ENCODE data around the gene RPS6KB2.

The RPS6KB2 gene

DNA sequence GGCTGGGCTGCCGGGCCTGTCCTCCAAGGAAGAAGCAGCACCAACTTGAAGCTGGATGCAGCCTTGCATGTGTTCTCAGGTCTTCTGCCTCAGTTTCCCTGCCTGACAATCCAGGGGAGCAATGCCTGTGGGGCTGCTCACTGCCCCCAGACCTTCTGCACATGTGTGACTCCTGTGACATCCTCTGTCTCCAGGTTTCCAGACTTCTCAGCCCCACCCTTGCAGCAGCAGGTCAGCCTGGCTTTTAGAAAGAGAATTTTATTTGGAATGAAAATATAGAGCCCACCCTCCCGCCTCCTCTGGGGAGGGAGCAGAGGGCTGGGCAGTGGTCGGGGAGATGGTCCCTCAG is 9.5 kb downstream of the RPS6KB2 start:
- intact Hi-C loops (cut with DNase I; ENCODE audit: low total_unique reads), result no loop called here
- Histone ChIP-seq H3K27ac (peak overlapping the region in 1 of 2 donors; percentile 71), H3K4me3 (no peak overlapping the region), H3K36me3 (peaks cover 7 to 95% (median 73%) of the 10 kb centered on the region in 3 donors), H3K4me1 (peaks cover 0 to 56% (median 37%) of the 10 kb centered on the region in 4 donors), H3K9me3 (no peaks in the 10 kb centered on the region), H3K27me3 (no peaks in the 10 kb centered on the region)
- no peak for DNase-seq
- TF ChIP-seq, protein P1, sequence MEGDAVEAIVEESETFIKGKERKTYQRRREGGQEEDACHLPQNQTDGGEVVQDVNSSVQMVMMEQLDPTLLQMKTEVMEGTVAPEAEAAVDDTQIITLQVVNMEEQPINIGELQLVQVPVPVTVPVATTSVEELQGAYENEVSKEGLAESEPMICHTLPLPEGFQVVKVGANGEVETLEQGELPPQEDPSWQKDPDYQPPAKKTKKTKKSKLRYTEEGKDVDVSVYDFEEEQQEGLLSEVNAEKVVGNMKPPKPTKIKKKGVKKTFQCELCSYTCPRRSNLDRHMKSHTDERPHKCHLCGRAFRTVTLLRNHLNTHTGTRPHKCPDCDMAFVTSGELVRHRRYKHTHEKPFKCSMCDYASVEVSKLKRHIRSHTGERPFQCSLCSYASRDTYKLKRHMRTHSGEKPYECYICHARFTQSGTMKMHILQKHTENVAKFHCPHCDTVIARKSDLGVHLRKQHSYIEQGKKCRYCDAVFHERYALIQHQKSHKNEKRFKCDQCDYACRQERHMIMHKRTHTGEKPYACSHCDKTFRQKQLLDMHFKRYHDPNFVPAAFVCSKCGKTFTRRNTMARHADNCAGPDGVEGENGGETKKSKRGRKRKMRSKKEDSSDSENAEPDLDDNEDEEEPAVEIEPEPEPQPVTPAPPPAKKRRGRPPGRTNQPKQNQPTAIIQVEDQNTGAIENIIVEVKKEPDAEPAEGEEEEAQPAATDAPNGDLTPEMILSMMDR (IDR thresholded peaks at IDR 0.05), result no peak

DNA sequence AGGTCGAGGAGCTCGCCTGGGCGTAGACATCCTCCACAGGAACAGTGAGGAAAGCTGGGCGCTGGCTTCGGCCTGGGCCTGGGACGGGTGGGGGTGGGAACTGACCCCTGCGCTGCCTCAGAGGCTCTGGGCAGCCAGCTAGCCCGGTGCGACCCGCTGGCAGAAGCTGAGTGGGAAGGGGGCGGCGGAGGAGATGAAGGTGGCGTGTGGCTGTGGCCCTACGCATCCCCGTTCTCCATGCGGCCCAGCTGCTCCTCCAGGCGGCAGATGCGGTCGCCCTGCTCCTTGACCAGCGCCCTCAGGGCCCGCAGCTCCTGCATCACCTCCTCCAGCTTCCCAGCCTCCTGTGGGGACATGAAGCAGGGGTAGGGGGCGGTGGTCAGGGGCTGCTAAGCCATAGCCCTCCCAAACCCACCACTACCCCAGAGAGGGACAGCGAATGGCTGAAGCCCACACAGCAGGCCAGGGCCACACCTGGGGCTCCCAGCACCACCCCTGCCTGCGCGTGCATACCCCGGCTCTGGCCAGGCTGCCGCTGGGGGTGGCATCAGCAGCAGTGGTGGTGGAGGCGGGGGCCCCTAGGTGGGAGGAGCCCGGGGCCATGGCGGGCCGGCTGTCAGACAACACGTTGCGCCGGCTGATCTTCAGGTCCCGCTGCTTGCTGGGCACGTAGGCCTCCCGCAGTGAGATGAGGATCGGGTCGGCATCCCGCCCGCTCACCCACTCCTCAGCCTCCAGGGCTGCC is 10.0 kb downstream of the RPS6KB2 start:
- Histone ChIP-seq H3K36me3 (peaks cover 2 to 89% (median 68%) of the 10 kb centered on the region in 3 donors), H3K4me3 (no peak overlapping the region), H3K9me3 (no peaks in the 10 kb centered on the region), H3K27me3 (no peaks in the 10 kb centered on the region), H3K27ac (peak overlapping the region; percentile 51 to 64), H3K4me1 (peaks cover 0 to 61% (median 37%) of the 10 kb centered on the region in 4 donors)
- TF ChIP-seq, protein P1 (IDR thresholded peaks at IDR 0.05), result no peak
- no peak for DNase-seq
- intact Hi-C loops (cut with DNase I; ENCODE audit: low total_unique reads), result no loop called here

DNA sequence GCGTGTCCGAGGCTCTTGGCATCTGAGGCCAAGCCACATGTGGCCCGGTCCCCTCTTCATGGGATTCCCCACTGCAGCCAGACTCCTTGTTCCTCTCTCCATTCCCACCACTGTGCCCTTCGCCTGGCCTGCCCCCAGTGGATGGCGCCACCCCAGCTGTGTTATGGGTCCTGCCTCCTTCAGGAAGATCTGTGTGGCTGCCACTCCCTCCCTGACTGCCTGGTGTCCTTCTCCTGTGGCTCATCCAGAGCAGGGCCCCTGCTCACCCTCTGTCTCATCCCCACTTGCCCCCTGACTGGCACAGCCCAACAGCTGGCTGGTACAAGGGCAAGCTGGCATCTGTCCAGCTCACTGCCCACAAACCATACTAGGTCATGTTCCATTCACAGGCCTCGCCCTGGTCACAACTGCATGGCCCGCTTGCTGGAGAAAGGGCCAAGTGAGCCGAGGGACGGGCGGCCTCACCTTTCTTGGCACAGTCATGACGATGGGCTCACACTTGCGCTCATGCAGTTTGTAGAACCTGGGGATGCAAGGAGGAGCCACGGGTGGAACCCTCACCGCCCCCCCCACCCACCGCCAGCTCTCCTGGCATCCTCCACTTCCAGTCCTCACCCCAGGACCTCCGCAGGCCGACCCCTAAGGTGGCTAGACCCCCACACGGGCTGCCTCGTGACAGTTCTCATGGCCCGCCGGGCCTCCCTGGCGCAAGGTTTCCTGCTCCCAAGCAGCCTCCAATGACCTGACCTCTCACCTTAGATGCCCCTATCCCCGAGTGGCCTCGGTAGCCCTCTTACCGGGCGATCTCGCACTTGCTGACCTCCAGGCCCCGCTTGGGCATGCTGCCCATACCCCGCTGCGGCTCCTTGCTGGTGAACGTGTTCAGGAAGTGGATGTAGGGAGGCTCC is 11.3 kb downstream of the RPS6KB2 start:
- H3K36me3 ChIP-seq, result peaks cover 0 to 77% (median 55%) of the 10 kb centered on the region in 3 donors
- H3K27me3 ChIP-seq, result no peaks in the 10 kb centered on the region
- TF ChIP-seq, protein P1 (IDR thresholded peaks at IDR 0.05), result no peak
- DNase-seq, result peak in 1 of 2 donors; percentile 84
- intact Hi-C loops (cut with DNase I; ENCODE audit: low total_unique reads), result no loop called here
- H3K4me1 ChIP-seq, result peaks cover 0 to 68% (median 40%) of the 10 kb centered on the region in 4 donors
- H3K27ac ChIP-seq, result peak overlapping the region; percentile 51 to 64
- no peaks in the 10 kb centered on the region for H3K9me3 ChIP-seq
- H3K4me3 ChIP-seq, result no peak overlapping the region

DNA sequence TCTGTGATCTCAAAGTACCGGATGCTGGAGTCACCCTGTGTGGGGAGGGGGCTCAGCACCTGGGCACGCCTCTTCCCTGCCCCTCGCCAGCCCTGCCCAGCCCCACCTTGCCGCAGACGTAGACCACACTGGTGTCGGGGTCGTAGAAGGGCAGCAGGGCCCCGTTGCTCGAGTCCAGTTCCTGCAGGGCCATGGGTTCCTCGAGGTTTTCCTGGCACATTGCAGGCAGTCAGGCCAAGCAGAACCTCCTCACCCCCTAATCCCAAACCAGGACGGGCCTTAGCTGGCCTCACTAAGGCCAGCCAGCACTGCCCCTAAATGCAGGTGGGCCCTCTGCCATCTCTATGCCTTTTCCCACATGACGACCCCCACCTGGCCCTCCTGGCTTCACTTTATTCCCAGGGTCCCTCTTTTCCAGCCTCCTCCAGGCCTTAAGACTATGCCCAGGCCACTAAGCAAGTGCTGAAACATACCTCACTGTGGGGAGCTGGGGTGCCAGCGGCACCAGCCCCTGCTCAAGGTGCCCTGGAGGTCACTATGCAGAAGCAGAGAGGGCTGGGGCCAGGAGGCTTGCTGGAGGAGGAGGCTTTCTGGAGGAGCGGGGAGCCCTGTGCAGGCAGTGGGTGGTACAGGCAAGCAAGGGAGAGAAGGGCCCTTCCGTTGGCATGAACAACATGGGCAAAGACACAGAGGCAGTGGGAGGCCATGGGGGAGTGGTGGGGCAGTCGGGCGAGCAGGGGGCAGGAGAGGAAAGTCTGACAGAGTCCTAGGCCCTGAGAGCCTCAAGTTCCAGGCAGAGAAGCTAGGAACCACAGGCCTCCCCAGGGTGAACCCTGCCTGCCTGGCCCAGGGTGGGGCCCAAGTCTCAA is 12.2 kb downstream of the RPS6KB2 start:
- H3K4me3 ChIP-seq, result no peak overlapping the region
- peak overlapping the region; percentile 51 to 64 for H3K27ac ChIP-seq
- peaks cover 0 to 68% (median 47%) of the 10 kb centered on the region in 3 donors for H3K36me3 ChIP-seq

More for the DNA sequence above, 12.2 kb downstream of the RPS6KB2 start:
- H3K4me1 ChIP-seq, result peaks cover 0 to 69% (median 39%) of the 10 kb centered on the region in 4 donors
- DNase-seq, result no peak
- H3K9me3 ChIP-seq, result no peaks in the 10 kb centered on the region
- intact Hi-C loops (cut with DNase I; ENCODE audit: low total_unique reads), result no loop called here
- H3K27me3 ChIP-seq, result no peaks in the 10 kb centered on the region
- TF ChIP-seq, protein P1 (IDR thresholded peaks at IDR 0.05), result no peak
